Pons (tissue), 1 donor: Measurements from ENCODE around the gene SREBF1.
"Not testable (repeated sequence)": the region's sequence is repeated elsewhere in the genome, so short reads cannot be mapped to it uniquely, and the experiment has no call there.

Source experiments
- DNase-seq: peaks from one replicate; pipeline ENCODE4 v3.0.0-alpha.2; 2016; ENCODE audit warnings: low spot score

The SREBF1 gene

DNA sequence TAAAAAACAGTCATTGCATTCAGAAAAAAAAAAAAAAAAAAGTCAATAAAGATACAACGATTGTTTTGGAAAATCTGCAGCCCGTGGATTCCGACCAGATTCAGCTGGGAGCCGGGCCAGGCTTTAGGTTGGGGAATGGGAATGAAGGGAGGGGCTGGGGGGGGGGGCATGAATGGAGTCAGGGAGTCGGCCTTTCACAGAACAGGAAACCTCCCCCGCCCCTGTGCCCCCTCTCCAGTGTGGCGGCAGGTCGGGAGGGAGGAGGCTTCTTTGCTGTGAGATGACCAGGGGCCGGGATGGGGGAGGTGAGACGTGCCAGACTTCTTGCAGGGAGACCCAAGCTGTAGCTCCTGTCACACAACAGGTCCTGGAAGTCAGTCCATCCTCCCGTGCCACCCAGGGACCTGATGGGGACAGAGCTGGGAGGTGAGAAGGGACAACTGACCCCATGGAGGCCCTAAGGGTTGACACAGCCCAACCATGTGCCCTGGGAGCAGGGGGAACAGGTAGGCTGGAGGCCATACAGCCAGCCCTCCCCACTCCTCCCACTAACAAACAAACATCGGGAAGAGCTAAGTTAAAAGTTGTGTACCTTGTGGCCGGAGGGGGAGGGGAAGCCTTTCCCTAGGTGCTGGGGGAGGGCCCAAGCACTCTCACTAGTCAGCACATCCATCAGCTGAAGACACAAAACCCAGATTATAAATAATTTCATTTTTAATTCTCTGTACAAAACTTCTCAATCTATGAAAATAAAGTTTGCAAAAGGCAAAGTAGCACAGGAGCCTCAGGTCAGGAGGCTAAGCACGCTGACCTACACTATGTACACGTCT, 25.2 kb downstream of the SREBF1 start:
- no peak for DNase-seq

DNA sequence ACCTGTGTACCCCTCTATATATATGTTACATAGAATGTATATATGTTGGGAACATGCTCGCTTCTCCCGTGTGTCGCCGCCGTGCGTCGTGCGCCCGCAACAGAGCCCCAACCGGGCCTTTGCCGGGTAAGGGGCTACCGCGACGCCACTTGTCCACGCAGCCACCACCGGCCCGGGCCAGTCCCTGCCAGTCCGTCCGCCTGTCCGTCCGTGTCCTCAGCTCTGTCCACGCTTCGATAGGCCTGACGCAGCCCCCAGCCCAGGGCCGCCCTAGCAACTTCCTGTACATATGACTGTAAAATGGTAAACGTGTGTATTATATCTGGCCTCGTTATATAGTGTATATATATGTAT, 25.9 kb downstream of the SREBF1 start:
- no peak for DNase-seq

DNA sequence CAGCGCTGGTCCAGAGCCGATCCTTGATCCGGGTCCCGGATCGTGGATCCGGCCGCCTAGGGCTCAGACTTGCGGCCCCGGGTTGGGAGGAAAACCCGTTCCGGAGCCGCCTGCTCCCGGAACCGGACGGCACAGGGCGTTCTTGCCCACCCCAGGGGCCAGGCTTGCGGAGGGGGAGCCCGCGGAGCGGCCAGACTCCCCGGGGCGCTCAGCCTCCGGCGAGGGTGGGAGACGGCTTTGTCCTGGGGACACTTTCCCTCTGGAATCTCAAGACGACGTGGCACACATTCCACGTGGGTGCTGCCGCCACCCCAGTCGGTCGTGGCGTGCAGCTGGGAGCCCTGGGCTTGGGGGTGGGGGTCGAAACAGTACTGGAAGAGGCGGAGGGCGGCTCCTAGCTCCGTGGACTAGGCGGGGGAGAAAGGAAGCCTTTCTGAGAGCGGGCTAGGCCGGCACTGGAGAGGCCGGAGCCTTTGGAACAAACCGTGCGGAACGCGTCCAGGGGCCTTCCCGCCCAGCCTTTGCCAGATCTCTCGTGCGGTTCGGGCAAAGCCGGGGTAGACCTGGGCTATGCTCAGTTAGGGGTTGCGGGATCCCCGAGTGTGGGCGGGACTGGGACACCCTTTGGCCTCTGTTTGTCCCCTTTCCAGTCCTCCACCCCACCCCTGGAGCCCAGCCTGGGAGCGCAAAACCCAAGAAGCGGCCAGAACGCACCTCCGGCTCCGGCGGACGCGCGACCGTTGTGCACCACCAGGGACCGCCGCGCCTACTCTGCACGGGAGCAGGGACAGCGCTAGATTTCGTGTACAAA, 26.5 kb downstream of the SREBF1 start:
- no peak for DNase-seq

DNA sequence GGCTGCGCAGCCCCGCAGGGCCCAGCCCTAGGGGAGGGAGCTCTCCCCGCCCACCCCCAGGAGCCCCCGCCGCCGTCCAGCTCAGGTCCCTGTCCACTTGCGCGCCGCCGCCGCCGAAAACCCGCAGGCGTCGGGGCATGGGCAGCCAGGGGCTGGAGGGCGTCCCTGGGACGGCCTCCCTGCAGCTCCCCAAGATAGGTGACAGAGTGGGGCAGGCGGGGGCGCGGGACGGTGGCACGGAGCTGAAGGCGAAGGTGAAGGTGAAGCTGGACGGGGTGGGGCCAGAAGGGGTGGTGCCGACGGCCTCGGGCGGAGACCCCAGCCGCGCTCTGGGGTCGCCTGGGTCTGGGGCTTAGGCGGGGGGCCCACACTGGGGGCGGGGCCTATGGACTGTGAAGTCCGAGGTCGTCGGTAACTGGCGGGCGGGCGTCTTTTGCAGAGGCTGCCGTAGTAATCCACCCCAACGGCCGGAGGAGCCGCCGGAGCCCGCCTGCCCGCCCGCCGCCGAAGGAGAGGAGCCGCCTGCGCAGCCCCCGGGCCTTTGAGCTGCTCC, 27.2 kb downstream of the SREBF1 start:
- no peak for DNase-seq

DNA sequence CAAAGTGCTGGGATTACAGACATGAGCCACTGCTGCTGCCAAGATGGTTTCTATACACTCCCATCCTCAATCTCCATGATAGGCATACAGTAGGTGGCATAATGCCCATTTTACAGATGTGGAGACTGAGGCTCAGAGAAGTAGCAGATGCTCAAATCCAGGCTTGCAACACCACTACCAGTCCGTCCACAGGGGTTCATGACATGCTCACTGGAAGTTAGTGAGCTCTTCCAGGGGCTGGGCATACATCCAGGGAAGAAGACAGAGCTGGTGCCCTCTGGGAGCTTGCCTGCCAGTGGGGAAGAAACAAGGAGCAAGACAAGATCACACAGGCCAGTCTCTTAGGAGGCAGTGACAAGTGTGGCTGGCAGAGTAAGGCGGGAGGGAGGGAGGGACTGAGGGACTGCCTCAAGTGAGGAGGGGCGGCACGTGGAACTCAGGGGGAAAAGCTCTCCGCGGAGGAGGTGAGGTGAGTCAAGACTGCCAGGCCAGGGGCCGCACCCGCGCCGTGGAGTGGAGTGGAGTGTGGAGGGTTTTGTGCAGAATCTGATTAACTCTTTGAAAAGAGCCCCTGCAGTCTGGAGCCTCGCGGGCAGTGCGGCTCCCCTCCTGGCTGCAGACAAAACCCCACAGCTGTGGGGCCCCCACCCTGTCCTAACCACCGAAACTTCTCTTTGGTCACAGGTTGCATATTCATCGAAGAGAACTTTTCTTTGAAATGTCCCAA, 27.9 kb downstream of the SREBF1 start:
- no peak for DNase-seq

DNA sequence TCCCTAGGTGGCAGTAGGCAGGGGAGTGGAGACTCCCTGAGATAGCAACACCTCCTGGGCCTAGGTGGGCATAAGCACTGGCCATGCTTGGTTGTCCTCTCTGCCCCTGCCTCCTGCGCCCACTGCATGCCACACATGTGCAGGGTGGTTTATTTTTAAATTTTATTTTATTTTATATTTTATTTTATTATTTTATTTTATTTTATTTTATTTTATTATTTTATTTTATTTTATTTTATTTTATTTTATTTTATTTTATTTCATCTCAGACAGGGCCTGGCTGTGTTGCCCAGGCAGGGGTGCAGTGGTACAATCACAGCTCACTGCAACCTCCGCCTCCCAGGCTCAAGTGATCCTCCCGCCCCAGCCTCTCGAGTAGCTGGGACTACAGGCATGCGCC, 28.6 kb downstream of the SREBF1 start:
- not testable (repeated sequence) for DNase-seq

DNA sequence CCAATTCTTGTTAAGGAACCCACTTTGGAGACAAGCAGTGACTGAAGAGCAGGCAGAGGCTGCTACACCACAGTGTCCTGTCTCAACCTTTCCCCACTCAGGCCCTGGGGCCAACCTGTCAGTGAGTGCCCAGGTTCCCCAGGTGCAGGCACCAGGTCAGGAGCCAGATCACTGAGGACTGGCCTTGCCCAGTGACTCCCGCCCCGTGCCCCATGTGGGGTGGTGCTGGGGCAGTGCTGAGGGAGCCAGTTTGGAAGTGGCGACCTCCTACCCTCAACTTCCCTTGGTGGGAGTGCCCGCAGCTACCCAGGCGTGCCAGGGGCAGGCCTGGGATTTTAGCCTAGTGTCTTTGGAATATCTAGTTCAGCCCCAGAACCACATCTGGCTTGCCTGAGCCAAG, 29.3 kb downstream of the SREBF1 start:
- DNase-seq = no peak

DNA sequence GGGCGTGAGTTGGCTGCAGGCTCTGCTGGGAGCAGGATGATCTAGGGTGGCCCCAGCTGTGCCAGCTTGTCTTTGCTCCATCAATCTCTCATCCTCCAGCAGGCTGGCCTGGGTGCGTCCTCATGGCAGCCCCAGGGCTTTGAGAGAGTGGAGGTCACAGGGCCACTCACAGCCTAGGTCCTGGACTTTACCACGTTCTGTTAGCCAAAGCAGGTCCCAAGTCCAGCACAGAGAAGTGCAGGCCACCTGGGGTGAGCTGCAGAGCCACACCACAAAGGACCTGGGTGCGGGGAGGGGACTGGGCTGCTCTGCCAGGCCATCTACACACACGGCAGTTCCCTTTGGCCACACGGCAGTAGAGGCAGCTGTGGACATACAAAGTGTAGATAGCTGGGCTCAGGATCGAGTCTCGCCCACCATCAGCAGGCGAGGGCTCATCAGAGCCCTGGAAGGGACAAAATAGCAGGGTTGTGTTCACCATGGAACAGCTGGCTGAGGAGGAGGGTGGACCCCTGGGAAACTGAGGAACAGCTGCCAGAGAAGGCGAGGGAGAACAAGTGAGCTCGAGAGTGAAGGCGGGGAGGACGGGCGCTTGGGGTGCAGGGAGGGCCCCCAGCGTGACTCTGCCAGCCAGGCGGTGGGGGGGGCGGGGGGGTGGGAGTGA, 30.0 kb downstream of the SREBF1 start:
- DNase-seq = no peak

DNA sequence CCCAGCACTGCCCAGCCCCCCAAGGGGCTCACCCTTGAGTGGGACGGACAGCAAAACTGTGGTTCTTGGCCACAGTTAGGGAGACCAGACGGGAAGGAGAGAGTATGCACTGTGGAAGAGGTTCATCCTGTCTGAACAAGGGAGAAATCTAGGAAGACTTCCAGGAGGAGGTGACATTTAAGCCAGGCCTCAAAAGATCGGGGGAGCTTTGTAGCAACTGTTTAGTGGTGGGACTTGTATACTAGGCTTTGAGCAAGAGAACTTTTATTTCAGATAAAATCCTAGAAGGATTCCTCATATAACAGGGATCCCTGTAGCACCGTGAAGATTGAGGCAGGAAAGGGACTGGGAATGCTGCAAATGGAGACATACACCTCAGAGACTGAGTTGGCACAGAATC, 30.8 kb downstream of the SREBF1 start:
- no peak for DNase-seq

DNA sequence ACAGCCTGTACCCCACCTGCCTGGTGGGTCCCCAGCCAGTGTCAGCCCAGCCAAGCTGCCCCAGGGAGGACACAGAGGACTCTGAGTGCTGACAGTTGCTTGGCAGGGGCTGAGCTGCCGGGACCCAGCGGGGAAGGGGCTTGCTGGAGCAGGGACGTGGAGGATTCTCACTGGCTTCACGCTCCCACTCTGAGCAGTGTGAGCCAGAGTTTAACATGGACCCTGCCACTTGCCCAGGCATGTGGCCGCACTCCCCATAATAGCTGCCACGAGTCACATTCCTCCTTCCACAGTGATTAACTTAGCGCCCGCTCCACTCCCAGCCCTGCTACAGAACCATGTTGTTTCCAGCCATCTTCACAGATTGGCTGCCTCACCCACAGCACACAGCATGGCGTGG, 31.2 kb downstream of the SREBF1 start:
- DNase-seq = no peak

DNA sequence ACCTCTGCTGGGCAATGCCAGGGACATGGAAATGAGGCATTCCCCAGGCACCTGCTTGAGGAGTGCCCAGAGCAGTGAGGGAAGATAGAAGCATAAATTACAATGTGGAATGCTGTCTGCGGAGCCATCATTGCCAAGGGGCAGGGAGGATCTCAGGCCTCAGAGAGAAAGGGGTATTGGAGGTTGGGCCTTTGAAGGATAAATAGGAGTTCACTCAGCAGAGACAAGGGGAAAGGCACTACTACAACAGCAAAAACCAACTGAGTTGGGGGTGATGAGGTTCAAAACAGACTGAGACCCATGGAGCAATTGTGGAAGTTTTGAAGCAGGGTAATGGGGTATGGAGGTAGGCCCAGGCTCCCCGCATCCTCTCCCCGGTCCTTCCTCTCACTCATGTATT, 32.8 kb downstream of the SREBF1 start:
- DNase-seq = no peak

DNA sequence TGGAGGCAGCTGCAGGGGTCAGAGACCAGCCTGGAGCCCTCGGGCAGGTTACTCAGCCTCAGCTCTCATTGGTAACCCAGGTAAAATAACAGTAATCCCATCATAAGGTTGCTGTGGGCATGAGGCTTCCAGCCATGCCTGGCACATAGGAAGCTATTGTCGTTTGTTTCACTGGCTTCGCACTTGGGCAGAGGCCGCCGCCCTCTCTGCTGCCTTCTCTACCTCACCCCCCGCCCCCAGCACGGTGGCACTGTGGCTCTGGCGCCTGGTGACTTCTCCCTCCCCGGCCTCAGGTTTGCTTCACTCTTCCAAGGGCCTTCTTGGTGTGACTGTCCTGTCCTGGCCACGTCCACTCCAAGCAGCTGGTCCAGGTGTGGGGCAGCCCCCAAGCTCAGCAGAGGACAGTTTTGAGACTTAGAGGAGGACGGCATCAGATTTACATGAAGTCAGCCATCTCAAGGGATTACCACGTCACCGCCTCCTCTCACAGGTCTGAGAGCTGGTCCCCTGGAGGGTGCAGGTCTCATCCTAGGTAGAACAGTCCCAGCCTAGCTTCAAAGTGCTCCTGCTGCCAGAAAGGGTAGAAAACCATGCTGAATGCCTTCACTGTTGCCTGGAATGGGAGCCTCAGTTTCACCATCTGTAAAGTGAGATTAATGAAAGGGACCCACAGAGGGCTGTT, 34.8 kb downstream of the SREBF1 start:
- peak; percentile 65 for DNase-seq

DNA sequence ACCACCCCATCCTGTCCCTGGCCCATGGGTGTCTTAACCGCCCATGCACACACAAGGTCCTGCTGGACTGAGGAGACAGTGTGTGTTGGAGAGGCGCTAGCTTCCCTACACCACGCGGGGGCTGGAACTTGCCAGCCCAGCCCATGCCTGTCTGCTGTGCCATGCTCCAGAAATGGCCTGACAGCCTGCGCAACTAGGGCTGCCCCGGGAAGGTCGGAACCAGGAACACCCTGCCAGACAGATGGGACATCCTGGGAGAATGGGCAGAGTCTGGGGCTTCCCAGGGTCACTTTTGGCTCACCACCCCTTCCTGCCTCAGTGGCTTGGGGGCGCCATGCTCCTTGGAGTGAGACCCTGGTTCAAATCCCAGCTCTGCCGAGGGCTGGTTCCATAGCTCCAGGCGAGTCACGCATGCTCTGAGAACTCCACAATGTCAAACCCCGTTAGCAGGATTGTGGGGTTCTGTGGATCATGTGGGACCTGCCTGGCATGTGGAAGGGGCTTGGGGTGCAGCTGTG, 36.2 kb downstream of the SREBF1 start:
- DNase-seq = no peak

DNA sequence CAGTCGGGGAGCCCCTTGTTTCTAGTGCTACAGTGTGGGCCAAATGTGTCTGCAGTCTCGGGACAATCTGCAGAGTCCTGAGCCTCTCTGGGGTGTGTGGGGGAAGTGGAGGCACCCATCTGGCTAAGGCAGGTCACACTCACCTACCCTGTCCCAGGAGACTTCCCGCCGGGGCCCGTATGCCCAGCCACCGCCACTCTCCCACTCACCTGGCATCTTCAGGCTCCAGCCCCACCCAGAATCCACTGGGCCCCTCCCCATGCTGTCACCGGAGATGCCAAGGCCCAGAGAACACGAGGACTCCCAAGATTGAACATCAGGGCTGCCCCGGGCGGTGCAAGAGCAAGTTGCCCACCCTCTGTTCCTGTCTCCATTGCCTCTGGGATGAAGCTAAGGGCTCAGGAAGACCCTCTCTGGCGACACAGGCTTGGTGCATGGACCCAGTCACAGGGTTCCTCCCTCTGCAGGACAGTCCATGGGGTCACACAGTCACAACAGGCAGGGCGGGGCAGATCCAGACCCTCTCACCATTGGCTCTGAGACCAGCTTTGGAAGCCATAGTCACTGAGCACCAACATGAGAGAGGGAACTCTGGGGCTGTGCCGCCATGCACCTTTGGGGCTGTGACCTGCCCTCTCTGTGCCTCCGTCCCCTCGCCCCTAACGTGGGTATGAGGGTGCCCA, 38.1 kb downstream of the SREBF1 start:
- DNase-seq = no peak

DNA sequence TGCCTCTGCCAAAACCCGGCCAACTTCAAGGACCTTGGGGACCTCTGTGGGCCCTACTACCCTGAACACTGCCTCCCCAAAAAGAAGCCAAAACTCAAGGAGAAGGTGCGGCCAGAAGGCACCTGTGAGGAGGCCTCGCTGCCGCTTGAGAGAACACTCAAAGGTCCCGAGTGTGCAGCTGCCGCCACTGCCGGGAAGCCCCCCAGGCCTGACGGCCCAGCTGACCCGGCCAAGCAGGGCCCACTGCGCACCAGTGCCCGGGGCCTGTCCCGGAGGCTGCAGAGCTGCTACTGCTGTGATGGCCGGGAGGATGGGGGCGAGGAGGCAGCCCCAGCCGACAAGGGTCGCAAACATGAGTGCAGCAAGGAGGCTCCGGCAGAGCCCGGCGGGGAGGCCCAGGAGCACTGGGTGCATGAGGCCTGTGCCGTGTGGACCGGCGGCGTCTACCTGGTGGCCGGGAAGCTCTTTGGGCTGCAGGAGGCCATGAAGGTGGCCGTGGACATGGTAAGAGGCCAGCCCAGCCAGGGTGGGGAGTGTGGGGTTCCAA, 38.7 kb downstream of the SREBF1 start:
- DNase-seq = no peak

DNA sequence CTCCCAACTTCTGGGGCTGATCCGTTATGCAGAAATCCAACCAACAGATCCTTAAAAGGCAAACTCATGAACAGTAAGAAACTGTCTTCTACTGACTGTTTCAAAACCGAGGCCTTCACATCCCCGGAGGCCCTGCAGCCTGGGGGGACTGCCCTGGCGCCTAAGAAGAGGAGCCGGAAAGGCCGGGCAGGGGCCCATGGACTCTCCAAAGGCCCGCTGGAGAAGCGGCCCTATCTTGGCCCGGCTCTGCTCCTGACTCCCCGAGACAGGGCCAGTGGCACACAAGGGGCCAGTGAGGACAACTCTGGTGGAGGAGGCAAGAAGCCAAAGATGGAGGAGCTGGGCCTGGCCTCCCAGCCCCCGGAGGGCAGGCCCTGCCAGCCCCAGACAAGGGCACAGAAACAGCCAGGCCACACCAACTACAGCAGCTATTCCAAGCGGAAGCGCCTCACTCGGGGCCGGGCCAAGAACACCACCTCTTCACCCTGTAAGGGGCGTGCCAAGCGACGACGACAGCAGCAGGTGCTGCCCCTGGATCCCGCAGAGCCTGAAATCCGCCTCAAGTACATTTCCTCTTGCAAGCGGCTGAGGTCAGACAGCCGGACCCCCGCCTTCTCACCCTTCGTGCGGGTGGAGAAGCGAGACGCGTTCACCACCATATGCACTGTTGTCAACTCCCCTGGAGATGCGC, 39.5 kb downstream of the SREBF1 start:
- no peak for DNase-seq

DNA sequence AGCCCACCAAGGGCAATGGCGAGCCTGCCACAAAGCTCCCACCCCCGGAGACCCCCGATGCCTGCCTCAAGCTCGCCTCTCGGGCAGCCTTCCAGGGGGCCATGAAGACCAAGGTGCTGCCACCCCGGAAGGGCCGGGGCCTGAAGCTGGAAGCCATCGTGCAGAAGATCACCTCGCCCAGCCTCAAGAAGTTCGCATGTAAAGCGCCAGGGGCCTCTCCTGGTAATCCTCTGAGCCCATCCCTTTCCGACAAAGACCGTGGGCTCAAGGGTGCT, 40.1 kb downstream of the SREBF1 start:
- DNase-seq = no peak

DNA sequence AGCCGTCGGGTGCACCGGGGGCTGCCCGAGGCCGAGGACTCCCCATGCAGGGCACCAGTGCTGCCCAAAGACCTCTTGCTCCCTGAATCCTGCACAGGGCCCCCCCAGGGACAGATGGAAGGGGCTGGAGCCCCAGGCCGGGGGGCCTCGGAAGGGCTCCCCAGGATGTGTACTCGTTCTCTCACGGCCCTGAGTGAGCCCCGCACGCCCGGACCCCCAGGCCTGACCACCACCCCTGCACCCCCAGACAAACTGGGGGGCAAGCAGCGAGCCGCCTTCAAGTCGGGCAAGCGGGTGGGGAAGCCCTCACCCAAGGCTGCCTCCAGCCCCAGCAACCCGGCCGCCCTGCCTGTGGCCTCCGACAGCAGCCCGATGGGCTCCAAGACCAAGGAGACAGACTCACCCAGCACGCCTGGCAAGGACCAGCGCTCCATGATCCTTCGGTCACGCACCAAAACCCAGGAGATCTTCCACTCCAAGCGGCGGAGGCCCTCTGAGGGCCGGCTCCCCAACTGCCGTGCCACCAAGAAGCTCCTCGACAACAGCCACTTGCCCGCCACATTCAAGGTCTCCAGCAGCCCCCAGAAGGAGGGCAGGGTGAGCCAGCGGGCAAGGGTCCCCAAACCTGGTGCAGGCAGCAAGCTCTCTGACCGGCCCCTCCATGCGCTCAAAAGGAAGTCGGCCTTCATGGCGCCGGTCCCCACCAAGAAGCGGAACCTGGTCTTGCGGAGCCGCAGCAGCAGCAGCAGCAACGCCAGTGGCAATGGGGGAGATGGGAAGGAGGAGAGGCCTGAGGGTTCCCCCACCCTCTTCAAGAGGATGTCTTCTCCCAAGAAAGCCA, 40.6 kb downstream of the SREBF1 start:
- no peak for DNase-seq

DNA sequence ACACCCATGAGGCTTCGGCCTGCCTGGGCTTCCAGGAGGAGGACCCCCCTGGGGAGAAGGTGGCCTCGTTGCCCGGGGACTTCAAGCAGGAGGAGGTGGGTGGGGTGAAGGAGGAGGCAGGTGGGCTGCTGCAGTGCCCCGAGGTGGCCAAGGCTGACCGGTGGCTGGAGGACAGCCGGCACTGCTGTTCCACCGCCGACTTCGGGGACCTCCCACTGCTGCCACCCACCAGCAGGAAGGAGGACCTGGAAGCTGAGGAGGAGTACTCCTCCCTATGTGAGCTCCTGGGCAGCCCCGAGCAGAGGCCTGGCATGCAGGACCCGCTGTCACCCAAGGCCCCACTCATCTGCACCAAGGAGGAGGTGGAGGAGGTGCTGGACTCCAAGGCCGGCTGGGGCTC, 41.5 kb downstream of the SREBF1 start:
- DNase-seq = no peak
